ENCODE data around the gene GABRA5. TPM values are rescaled to one million over a fixed set of nuclear protein-coding genes. Genes with fewer than 3 reads are reported as not detected.

GABRA5 gene
- polyA plus RNA-seq, 3 donors, result not detected

DNA sequence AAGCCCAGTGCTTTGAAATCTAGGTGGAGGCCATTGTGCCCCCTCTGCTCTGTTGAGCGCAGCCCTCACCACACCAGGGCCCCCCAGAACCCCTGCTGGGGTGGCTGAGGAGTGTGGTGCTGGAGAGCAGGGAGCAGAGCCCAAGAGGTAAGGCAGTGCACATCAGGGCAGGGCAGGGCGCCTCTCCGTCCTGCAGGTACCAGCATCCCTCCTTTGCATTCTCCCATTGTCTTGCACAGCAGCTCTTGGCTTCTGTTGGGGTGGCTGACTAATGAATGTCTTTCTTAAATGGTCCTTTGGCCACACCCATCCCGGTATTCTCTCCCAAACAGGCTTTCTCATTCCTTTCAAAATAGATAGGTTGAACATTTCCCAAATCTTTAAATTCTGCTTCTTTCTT, 62.7 kb downstream of the GABRA5 start:
- H3K9me3 ChIP-seq (replicated peaks in 1 of 2; ENCODE audit: control insufficient read depth in 1 of 2, insufficient read depth in 1 of 2, low read length in 2 of 2), result peaks cover 1 to 4% of the 10 kb centered on the region in 2 donors
- no peak overlapping the region for H2AFZ ChIP-seq (ENCODE audit: insufficient read depth, low read depth, low read length, poor library complexity, severe bottlenecking)
- Mint-ChIP-seq H3K9me3 (peaks cover 0 to 14% (median 4%) of the 10 kb centered on the region in 7 donors), H3K4me1 (no peaks in the 10 kb centered on the region), H3K27ac (no peak overlapping the region), H3K4me3 (no peak overlapping the region), H3K27me3 (ENCODE audit: low read depth in 3 of 3) (peaks cover 0 to 3% (median 0%) of the 10 kb centered on the region in 3 donors), H3K36me3 (no peaks in the 10 kb centered on the region)
- H3K4me3 ChIP-seq (replicated peaks in 1 of 3; ENCODE audit: low read depth in 2 of 3, low read length in 3 of 3), result no peak overlapping the region
- no peaks in the 10 kb centered on the region for H3K36me3 ChIP-seq (replicated peaks in 1 of 2; ENCODE audit: control insufficient read depth in 1 of 2, insufficient read depth in 2 of 2, low read length in 2 of 2)
- H4K20me1 ChIP-seq (ENCODE audit: insufficient read depth, low read length), result no peaks in the 10 kb centered on the region
- no peak for DNase-seq
- no peak overlapping the region for H3K27ac ChIP-seq (ENCODE audit: low read depth in 1 of 2, low read length in 2 of 2)
- no peak overlapping the region for H3K4me2 ChIP-seq (replicated peaks; ENCODE audit: extremely low read depth, low read length, poor library complexity, severe bottlenecking)
- no peaks in the 10 kb centered on the region for H3K4me1 ChIP-seq (ENCODE audit: control insufficient read depth in 1 of 2, insufficient read depth in 2 of 2, low read length in 2 of 2)
- no peaks in the 10 kb centered on the region for H3K27me3 ChIP-seq (ENCODE audit: control insufficient read depth in 2 of 2, insufficient read depth in 2 of 2, low read length in 2 of 2)
- WGBS (ENCODE audit: insufficient coverage), result no CpG with 5 or more reads among the region's 4 CpGs
- intact Hi-C loops (cut with micrococcal nuclease), result no loop called here
- no peak overlapping the region for H3K9ac ChIP-seq (ENCODE audit: insufficient read depth, low read length, poor library complexity, severe bottlenecking)
- TF ChIP-seq, protein P1, sequence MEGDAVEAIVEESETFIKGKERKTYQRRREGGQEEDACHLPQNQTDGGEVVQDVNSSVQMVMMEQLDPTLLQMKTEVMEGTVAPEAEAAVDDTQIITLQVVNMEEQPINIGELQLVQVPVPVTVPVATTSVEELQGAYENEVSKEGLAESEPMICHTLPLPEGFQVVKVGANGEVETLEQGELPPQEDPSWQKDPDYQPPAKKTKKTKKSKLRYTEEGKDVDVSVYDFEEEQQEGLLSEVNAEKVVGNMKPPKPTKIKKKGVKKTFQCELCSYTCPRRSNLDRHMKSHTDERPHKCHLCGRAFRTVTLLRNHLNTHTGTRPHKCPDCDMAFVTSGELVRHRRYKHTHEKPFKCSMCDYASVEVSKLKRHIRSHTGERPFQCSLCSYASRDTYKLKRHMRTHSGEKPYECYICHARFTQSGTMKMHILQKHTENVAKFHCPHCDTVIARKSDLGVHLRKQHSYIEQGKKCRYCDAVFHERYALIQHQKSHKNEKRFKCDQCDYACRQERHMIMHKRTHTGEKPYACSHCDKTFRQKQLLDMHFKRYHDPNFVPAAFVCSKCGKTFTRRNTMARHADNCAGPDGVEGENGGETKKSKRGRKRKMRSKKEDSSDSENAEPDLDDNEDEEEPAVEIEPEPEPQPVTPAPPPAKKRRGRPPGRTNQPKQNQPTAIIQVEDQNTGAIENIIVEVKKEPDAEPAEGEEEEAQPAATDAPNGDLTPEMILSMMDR (IDR thresholded peaks at IDR 0.05), result no peak
- H3K79me2 ChIP-seq (ENCODE audit: insufficient read depth, low read length), result no peaks in the 10 kb centered on the region

DNA sequence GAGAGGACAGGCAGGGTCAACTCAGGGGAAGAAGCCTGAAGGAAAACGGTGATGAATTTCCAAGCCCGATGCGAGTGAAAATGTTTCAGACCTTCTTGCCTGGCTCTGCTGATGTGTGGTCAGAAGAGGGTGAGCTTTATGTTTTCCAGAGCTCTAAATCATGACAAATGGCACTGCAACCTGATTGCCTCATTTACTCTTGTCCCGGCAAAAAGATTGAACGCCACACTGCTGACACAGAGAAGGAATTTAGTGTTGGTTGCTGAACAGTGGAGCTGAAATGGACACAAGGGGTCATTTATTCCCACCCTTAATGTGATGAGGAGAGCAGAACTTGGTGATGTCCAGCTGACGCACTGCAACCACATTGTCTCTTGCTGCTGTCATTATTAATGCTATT, 68.0 kb downstream of the GABRA5 start:
- no peaks in the 10 kb centered on the region for H3K27me3 Mint-ChIP-seq (ENCODE audit: low read depth in 3 of 3)
- peaks cover 0 to 4% of the 10 kb centered on the region in 2 donors for H3K9me3 ChIP-seq (replicated peaks in 1 of 2; ENCODE audit: control insufficient read depth in 1 of 2, insufficient read depth in 1 of 2, low read length in 2 of 2)
- H3K4me1 Mint-ChIP-seq, result no peaks in the 10 kb centered on the region
- TF ChIP-seq, protein P1 (IDR thresholded peaks at IDR 0.05), result no peak
- DNase-seq, result no peak
- no peak overlapping the region for H2AFZ ChIP-seq (ENCODE audit: insufficient read depth, low read depth, low read length, poor library complexity, severe bottlenecking)
- H3K4me3 Mint-ChIP-seq, result no peak overlapping the region
- no peak overlapping the region for H3K4me3 ChIP-seq (replicated peaks in 1 of 3; ENCODE audit: low read depth in 2 of 3, low read length in 3 of 3)
- no peak overlapping the region for H3K27ac ChIP-seq (ENCODE audit: low read depth in 1 of 2, low read length in 2 of 2)
- 94% methylated on average over 3 of the region's 6 CpGs for WGBS (ENCODE audit: insufficient coverage)
- intact Hi-C loops (cut with micrococcal nuclease), result no loop called here
- no peaks in the 10 kb centered on the region for H4K20me1 ChIP-seq (ENCODE audit: insufficient read depth, low read length)
- no peaks in the 10 kb centered on the region for H3K27me3 ChIP-seq (ENCODE audit: control insufficient read depth in 2 of 2, insufficient read depth in 2 of 2, low read length in 2 of 2)
- no peaks in the 10 kb centered on the region for H3K4me1 ChIP-seq (ENCODE audit: control insufficient read depth in 1 of 2, insufficient read depth in 2 of 2, low read length in 2 of 2)
- H3K36me3 ChIP-seq (replicated peaks in 1 of 2; ENCODE audit: control insufficient read depth in 1 of 2, insufficient read depth in 2 of 2, low read length in 2 of 2), result no peaks in the 10 kb centered on the region
- H3K9ac ChIP-seq (ENCODE audit: insufficient read depth, low read length, poor library complexity, severe bottlenecking), result no peak overlapping the region
- no peak overlapping the region for H3K4me2 ChIP-seq (replicated peaks; ENCODE audit: extremely low read depth, low read length, poor library complexity, severe bottlenecking)
- H3K9me3 Mint-ChIP-seq, result peaks cover 0 to 14% (median 4%) of the 10 kb centered on the region in 7 donors
- no peaks in the 10 kb centered on the region for H3K36me3 Mint-ChIP-seq
- H3K79me2 ChIP-seq (ENCODE audit: insufficient read depth, low read length), result no peaks in the 10 kb centered on the region
- H3K27ac Mint-ChIP-seq, result no peak overlapping the region
